T follicular helper cell (primary cell): ENCODE data around the gene XKR3.
"Not testable (repeated sequence)": the region's sequence is repeated elsewhere in the genome, so short reads cannot be mapped to it uniquely, and the experiment has no call there.

Experiments
- DNase-seq: peaks from one replicate; pipeline ENCODE4 v3.0.0-alpha.2; 2020; ENCODE audit warnings: low read depth

Gene XKR3

DNA sequence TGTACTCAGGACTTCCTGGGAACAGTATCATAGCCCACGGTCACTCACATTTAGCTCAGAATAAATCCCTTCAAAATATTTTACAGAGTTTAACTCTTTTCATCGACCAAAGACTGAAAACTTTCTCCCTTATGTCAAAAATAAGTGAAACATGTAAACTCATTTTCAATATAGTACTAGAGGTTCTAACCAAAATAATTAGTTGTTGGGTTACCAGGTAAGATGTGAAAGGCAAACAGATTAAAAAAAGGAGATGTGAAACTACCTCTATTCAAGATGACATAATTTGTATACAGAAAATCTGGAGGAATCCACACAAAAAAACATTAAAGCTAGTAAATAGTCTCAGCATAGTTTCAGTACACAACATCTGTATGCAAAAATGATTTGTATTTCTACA is 20.3 kb downstream of the XKR3 start:
- DNase-seq: no peak

DNA sequence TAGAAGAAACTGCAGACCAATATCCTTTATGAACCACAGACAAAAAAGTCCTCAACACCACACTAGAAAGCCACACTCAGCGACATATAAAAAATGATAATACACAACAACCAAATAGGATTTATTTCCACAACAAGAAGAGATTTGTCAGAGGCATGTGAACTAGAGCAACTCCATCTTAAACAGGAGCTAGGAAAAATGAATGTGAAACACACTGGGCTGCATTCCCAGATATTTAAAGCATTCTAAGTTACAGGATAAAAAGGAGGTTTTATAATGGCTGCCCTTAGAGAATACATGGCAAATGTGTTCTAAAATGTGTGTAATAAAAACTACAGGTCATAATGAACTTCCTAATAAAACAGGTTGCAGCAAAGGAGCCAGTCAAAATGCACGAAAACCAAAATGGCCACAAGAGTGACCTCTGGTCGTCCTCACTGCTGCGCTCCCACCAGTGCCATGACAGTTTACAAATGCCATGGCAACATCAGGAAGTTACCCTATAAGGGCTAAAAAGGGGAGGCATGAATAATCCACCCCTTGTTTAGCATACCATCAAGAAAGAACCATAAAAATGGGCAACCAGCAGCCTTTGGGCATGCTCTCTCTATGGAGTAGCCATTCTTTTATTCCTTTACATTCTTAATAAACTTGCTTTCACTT is 21.8 kb downstream of the XKR3 start:
- no peak for DNase-seq

DNA sequence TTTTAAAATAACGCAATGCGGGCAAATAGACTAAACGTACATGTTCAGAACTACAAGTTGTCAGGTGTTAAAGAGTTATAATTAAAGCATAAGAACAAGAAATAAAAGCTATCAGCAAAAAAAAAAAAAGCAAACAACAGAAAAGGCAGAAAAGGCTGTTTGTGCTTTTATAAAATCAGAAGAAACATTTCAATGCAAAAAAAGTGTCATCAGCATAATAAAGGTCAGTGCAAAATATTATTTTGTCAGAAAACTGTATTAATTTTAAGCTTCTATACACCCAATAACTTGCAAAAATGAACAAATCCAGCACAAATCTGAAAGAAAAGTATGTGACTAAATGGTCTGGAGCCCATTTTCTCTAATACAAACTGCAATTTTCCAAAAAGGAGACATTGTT is 23.6 kb downstream of the XKR3 start:
- DNase-seq: no peak

DNA sequence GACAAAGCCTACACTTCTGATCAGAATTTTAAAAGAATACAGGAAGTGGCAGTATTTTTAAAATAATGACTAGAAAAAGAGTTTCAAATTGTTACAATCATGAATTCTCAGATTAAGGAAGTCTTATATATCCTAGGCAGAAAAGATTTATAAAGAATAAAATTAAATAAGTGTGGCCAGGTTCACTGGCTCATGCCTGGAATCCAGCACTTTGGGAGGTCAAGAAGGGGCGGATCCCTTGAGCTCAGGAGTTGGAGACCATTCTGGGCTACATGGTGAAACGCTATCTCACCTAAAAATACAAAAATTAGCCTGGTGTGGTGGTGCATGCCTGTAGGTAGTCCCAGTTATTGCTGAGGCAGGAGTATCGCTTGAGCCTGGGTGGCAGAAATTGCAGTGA is 24.1 kb downstream of the XKR3 start:
- DNase-seq: no peak

DNA sequence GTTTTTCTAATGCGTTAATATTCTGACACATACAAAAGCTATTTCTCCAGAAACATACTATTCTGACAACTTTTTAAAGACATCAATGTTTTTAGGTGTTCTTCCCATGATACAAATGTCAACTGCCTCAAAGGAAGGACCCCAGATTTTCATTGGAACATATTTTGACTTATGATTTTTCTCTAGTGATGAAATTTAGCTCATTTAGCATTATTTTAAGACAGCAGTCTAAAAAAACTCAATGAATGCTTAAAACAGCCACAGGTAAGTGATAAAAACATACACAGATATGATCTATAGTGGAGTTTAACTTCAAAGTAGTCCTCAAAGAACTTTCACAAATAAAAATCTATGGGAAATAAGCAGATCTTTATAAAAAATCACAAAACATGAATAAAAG is 24.9 kb downstream of the XKR3 start:
- no peak for DNase-seq

DNA sequence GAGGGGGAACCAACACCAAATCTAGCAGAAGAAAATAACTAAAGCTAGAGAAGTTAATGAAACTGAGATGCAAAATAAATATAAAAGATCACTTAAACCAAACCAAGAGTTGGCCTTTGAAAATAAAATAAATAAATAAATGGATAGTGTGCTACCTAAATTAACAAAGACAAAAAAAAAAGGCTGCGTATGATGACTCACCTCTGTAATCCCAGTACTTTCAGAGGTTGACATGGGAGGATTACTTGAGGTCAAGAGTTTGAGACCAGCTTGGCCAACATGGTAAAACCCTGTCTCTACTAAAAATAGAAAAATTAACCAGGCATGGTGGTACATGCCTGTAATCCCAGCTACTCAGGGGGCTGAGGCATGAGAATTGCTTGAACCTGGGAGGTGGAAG is 29.7 kb downstream of the XKR3 start:
- not testable (repeated sequence) for DNase-seq

DNA sequence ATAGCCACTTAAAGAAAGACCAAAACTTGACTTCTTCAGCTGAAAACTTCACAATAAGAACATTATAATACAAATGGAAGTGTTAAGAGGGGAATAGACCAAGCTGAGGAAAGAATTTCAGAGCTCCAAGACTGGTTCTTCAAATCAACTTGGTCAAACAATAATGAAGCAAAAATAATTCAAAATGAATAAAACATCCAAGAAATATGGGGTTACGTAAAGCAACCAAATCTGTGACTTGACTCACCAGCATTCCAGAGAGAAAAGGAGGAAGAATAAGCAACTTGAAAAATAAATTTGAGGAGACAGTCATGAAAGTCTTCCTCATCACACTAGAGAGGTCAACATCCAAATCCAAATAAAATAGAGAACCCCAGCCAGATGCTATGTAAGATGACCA is 31.4 kb downstream of the XKR3 start:
- DNase-seq: no peak

DNA sequence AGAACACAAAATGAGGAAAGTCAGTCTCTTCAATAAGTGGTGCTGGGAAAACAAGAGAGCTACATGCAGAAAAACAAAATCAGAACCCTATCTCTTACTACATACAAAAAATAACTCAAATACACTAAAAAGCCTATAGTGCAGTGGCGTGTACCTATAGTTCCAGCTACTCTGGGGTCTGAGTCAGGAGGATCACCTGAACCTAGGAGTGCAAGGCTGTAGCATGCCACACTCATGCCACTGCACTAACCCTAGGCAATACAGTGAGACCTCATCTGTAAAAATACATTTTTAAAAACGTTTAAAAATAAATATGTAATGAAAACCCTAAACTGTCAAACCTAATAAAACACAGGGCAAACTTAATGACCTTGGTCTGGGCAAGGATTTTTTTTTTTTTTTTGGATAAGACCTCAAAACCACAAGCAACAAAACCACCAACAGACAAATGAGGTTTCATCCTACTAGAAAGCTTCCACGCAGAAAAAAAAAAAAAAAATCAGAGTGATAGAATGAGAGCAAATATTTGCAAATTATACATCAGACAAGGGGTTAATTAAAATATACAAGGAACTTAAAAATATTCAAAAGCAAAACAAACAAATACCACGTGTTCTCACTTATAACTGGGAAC is 35.2 kb downstream of the XKR3 start:
- DNase-seq: no peak

DNA sequence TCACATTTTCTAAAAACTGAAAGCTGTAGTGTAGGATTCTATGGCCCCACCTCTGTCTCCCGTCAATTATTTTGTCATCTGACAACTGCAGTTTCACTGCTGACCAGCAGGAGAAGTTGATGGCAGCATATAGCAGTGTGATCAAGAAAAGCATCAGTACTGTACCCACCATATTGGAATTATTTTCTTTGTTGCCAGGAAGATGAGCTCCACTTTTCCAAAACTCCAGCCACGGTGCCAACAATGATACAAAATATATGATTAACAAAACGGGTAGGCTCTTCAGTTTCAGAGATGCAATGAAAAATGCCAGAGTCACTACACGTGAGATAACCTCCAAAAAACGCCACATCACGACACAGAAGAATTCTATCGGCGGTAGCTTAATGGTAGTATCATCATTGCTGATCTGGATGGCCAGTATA is 41.3 kb downstream of the XKR3 start:
- no peak for DNase-seq

DNA sequence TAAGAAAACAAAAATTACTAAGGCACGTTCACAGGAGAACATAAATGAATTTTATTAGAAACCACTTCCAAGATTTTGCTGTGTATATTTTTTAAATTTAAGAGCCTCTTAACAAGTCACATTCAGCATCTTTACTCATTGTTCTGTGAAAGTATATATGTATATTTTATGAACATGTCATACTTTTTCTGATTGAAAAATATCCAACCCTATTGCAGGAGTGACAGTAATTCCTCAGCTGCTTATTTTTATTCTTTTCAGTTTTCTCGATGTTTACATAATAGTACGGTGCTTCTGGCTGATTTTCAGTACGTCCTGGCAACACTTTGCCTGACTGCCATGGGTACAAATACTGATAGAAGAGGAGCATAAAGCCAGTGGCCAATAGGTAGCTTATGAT is 41.8 kb downstream of the XKR3 start:
- DNase-seq: no peak

DNA sequence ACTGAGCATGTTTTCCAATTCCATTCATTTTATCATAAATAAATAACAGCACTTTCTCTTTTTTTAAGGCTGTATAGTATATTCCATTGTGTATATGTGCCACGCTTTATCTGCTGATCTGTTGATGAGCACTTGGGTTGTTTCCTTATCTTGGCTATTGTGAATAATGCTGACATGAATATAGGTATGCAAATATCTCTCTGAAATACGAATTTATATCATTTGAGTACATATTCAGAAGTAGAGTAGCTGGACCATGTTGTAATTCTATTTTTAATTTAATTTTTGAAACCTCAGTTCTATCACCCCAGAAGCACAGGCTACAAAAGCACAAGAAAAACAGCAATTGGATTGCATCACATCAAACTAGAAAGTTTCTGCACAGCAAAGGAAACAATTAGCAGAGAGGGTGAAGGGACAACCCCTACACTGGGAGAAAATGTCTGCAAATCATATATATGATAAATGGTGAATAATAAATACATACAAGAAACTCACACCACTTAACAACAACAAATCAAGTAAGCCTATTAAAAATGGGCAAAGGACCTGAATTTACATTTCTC is 43.4 kb downstream of the XKR3 start:
- DNase-seq: no peak

DNA sequence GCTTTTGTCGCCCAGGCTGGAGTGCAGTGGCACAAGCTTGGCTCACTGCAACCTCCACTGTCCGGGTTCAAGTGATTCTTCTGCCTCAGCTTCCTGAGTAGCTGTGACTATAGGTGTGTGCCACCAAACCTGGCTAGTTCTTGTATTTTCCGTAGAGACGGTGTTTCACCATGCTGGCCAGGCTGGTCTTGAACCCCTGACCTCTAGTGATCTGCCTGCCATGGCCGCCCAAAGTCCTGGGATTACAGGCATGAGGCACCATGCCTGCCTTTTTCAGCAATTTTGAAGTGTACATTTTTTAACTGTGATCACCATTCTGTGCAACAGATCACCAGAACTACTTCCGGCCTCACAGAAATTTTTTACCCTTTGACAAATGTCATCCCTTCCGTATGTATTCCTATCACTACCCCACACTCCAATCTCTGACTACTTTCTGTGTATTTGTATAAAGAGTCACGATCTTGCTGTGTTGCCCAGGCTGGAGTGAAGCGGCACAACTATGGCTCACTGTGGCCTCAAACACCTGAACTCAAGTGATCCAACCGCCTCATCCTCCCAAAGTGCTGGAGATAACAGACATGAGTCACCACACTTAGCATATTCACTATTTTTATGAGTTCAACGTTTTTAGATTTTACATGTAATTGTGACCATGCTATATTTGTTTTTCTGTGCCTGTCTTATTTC is 44.0 kb downstream of the XKR3 start:
- no peak for DNase-seq

DNA sequence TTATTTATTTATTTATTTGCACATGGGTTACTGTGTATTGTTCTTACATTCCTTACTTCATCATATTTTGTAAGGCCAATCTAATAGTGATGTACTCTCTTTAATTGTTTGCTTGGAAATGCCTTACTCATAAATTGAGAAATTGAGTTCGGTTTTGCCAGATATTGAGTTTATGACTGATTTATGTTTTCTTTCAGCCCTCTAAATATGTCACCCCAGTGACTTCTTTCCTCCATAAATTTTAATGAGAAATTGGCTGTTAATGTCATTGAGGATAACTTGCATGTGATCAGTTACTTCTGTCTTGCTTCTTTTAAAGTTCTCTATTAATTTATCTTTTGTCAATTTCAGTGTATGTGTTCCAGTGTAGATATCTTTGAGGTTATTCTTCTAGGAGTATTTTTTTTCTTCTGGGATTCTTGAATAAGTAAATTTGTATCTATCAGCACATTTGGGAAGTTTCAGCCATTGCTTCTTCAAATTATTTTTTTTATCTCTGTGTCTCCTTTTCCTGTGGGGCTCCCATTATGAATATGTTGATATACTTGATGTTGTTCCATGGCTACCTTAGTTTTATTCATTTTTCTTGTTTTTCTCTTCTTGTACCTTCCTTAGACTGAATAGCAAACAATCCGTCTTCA is 47.8 kb downstream of the XKR3 start:
- no peak for DNase-seq

DNA sequence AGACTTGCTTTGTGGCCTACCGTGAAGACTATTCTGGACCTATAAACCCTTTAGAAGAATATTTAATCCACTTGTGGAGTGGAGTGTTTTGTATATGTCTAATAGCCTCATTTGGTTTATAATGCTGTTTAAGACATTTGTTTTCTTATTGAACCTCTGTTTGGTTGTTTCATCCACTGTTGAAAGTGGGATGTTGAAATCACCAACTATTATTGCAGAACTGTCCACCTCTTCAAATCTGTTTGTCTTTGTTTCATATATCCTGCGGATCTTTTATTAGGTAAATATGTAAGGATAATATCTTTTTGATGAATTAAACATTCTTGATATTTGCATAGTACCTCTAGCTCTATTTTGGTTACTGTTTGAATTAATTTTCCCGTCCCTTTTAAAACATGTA is 49.1 kb downstream of the XKR3 start:
- DNase-seq: no peak

DNA sequence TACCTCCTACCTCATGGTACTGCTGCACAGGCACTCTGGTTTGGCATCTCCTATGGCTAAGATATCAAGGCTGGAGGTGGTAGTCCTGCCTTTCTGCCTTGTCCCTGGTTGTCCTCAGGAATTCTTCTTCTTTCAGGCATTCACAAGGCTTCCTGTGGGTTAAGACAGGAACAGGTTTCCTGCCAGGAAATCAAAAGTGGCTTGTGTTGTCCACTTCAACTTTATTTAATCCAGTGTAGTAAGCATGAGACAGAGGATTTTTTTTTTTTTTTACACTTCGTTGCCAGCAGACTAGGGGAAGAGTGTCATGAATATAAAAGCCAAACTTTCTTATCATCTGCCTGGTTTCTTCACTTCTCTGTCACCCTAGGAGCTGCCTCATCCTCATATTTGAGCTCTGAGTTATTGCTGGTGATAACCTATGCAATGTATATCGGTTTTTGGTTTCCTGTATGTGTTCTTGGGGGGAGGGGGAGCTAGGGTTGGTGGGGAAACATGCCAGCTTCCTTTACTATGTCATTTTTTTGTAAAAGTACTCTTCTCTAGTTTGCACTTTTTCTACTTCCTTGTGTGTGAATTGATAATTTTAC is 50.2 kb downstream of the XKR3 start:
- DNase-seq: no peak

DNA sequence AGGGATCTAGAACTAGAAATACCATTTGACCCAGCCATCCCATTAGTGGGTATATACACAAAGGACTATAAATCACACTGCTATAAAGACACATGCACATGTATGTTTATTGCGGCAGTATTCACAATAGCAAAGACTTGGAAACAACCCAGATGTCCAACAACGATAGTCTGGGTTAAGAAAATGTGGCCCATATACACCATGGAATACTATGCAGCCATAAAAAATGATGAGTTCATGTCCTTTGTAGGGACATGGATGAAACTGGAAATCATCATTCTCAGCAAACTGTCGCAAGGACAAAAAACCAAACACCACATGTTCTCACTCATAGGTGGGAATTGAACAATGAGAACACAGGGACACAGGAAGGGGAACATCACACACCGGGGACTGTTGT is 53.6 kb downstream of the XKR3 start:
- not testable (repeated sequence) for DNase-seq

DNA sequence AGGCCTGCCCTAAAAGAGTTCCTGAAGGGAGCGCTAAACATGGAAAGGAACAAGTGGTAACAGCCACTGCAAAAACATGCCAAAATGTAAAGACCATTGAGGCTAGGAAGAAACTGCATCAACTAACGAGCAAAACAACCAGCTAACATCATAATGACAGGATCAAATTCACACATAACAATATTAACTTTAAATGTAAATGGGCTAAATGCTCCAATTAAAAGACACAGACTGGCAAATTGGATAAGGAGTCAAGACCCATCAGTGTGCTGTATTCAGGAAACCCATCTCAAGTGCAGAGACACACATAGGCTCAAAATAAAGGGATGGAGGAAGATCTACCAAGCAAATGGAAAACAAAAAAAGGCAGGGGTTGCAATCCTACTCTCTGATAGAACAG is 57.3 kb downstream of the XKR3 start:
- not testable (repeated sequence) for DNase-seq

DNA sequence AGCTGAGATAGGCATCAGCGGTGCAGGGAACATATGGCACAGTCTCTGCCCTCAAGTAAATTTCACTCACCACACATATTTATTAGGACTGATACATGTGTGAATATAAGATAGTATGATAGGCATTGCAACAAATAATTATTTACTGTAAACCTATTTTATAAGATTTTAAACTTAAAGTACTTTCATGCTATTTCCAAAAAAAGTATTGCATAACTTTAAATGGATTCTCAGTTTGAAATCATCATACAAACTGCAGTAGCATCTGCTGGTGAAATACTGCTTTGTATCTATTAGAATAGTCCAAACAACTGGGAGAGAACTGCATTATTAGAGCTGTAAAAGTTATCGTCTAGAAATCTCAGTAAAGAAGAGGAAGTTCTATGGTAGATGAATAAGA is 63.0 kb downstream of the XKR3 start:
- not testable (repeated sequence) for DNase-seq

DNA sequence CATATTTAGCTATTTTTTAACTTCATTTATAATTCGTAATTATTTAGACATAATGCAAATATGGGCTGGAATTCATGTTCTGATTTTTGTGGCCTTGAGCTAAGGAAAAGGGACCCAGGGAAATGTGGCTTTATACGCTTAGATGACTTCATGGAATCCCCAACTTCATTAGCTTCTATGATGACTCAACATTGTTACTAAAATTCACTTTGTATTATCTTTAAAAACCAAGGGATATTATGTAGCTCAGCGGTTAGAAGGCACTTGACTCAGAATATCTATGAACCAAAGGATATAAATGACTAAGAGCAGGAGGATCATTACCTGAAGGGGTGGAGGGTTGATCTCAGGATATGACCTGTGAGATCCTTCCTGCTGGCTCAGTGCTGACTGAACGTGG is 64.8 kb downstream of the XKR3 start:
- not testable (repeated sequence) for DNase-seq

DNA sequence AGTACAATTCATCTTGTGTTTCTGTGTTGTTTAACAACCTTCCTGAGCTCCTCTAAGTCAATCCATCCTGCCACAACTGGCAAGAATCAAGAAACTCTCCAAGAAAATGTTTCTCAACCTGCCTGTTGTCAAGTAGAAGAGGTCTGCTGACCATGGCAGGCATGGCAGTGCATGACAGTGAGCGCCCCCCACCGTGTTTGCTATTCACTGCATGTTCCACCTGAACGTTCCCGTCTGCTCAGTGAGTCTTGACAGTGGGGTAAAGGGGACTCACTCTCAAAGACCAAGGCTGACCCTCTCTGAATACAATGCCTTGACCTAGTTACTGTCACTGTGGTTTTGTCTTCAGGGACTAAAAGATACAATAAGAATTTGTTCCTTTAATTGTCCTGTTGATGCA is 75.9 kb downstream of the XKR3 start:
- not testable (repeated sequence) for DNase-seq

DNA sequence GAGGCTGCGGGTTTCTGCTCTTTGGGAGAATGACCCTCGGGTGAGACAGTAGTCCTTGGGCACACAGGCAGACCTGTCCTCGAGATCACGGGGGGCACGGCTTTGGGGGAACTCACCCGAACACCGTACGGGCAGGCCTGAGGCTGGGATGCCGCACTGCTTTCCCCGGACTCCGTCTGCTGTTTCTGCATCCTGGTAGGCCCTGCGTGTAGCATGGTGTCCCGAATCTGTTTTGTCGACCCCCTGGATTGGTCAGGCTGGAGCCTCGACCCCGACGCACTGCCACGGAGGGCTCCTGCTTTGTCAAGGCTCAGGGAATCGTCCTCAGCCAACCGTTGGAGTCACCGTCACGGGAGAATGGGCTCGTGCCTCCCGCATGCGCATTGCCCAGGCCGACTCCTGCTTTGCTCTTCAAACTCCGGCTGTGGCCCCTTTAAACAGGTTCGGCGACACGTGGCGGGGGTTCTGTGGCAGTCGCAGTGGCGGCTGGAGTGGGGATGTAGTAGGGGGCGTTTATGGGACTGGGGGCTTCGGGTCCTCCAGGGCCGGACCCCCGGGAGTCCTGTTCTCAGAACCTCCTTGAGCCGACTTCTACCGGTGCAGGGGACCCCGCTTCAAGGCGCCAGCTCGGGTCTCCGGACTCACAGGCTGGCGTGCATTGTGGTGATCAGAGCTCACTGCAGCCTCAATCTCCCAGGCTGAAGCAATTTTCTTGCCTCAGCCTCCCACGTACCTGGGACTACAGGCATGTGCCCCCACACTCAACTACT is 76.9 kb downstream of the XKR3 start:
- DNase-seq: not testable (repeated sequence)
